Left ventricle myocardium superior (tissue), 1 donor: ENCODE results near the gene SMAD6. TPM values are rescaled to one million over a fixed set of nuclear protein-coding genes. Genes with fewer than 3 reads are reported as not detected.
"Not testable (repeated sequence)": the region's sequence is repeated elsewhere in the genome, so short reads cannot be mapped to it uniquely, and the experiment has no call there.

Experiments used
- ATAC-seq: fragments of 200-7000 bp; cut with Tn5 transposase; one replicate; pipeline ENCODE4 v1.9.1; 2020; ENCODE audit warnings: mild to moderate bottlenecking, moderate library complexity
- DNase-seq: peaks from one replicate; pipeline ENCODE4 v3.0.0-alpha.2; 2020
- intact Hi-C: fragments of 100-400 bp; cut with micrococcal nuclease; formaldehyde crosslinking; loops from one replicate; pipeline ENCODE4 v1.11.0; 2022
- total RNA-seq: library from RNA; stranded (reverse); fragmentation: NEBNext Ultra II Directional; extraction: Animal tissue kit (Norgen Biotek cat#: 25700); gene quantifications from one replicate; pipeline ENCODE4 v1.2.1, GENCODE V29; 2021
- donor health status: DM: no; HTN: yes; CAD: no; lungs with severe emphysema.

Gene SMAD6
- total RNA-seq, 1 donor from 2014 or later: 14.9 TPM

GRCh38 chr15:66820481-66821176, 118.6 kb downstream of the SMAD6 start:
- intact Hi-C loops: no loop called here
- DNase-seq (no peak), ATAC-seq (no peak)

- ATAC-seq (no peak), DNase-seq (no peak)
- intact Hi-C loops: no loop called here
Measured at GRCh38 chr15:66821307-66821706, 119.3 kb downstream of the SMAD6 start.

- intact Hi-C loops: no loop called here
- DNase-seq: no peak
- no peak for ATAC-seq
Measured at GRCh38 chr15:66822114-66822513, 120.1 kb downstream of the SMAD6 start.

- intact Hi-C loops: no loop called here
- ATAC-seq (no peak), DNase-seq (no peak)
Measured at GRCh38 chr15:66822576-66822975, 120.5 kb downstream of the SMAD6 start.

GRCh38 chr15:66823601-66824000, 121.6 kb downstream of the SMAD6 start:
- DNase-seq: no peak
- no peak for ATAC-seq
- intact Hi-C loops: no loop called here

- no peak for DNase-seq
- peak; percentile 81 for ATAC-seq
- intact Hi-C loops: no loop called here
Measured at GRCh38 chr15:66824424-66824823, 122.4 kb downstream of the SMAD6 start.

- intact Hi-C loops: no loop called here
- no peak for DNase-seq
- no peak for ATAC-seq
Measured at GRCh38 chr15:66825139-66825538, 123.1 kb downstream of the SMAD6 start.

- intact Hi-C loops: no loop called here
- ATAC-seq (no peak), DNase-seq (no peak)
Measured at GRCh38 chr15:66825731-66826130, 123.7 kb downstream of the SMAD6 start.

GRCh38 chr15:66826507-66826906, 124.5 kb downstream of the SMAD6 start:
- DNase-seq (no peak), ATAC-seq (no peak)
- intact Hi-C loops: no loop called here

- ATAC-seq: no peak
- DNase-seq: no peak
- intact Hi-C loops: no loop called here
Measured at GRCh38 chr15:66827039-66827697, 125.1 kb downstream of the SMAD6 start.

GRCh38 chr15:66827698-66828055, 125.6 kb downstream of the SMAD6 start:
- intact Hi-C loops: no loop called here
- DNase-seq: no peak

GRCh38 chr15:66828817-66829541, 126.9 kb downstream of the SMAD6 start:
- intact Hi-C loops: not testable (repeated sequence)
- peak; percentile 16 for ATAC-seq

More at GRCh38 chr15:66827698-66828055, 125.6 kb downstream of the SMAD6 start:
- ATAC-seq: no peak

GRCh38 chr15:66829551-66830121, 127.6 kb downstream of the SMAD6 start:
- DNase-seq (no peak), ATAC-seq (peak; percentile 2)
- intact Hi-C loops: no loop called here

More at GRCh38 chr15:66828817-66829541, 126.9 kb downstream of the SMAD6 start:
- DNase-seq: not testable (repeated sequence)

- ATAC-seq (peak; percentile 93), DNase-seq (peak; percentile 74)
- intact Hi-C loops: no loop called here
Measured at GRCh38 chr15:66830358-66830757, 128.3 kb downstream of the SMAD6 start.

GRCh38 chr15:66830823-66831222, 128.8 kb downstream of the SMAD6 start:
- ATAC-seq (no peak), DNase-seq (no peak)
- intact Hi-C loops: no loop called here

- ATAC-seq: no peak
- DNase-seq: no peak
- intact Hi-C loops: no loop called here
Measured at GRCh38 chr15:66831289-66831688, 129.3 kb downstream of the SMAD6 start.

- ATAC-seq: no peak
- DNase-seq: no peak
- intact Hi-C loops: no loop called here
Measured at GRCh38 chr15:66831801-66832390, 129.9 kb downstream of the SMAD6 start.
